ENCODE results near the gene KLHL22. TPM values are rescaled to one million over a fixed set of nuclear protein-coding genes. Genes with fewer than 3 reads are reported as not detected.
"Not testable (repeated sequence)": the region's sequence is repeated elsewhere in the genome, so short reads cannot be mapped to it uniquely, and the experiment has no call there.

Gene KLHL22
- total and polyA plus RNA-seq, 2 of the 8 experiments (the other 6 are each of a cell fraction or from before 2014, with no cell fraction given), result 9.4 to 16.2 TPM

DNA sequence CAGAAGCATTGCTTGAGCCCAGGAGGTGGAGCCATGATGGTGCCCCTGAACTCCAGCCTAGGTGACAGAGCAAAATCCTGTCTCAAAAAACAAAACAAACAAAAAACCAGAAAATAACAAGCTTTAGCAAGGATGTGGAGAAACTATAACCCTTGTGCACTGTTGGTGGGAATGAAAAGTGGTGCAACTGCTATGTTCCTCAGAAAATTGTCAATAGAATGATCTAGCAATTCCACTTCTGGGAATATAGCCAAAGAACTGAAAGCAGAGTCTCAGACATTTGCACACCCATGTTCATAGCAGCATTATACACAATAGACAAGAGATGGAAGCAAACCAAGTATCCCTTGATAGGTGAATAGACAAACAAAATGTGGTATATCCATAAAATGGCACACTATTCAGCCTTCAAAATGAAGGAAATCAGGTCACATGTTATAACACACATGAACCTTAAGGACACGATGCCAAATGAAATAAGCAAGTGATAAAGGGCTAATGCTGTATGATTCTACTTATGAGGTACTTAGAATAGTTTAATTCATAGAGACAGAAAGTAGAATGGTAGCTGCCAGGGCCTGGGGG, 15.9 kb downstream of the KLHL22 start (continued):
- TF ChIP-seq CBX5 (IDR thresholded peaks at IDR 0.05; ENCODE audit: low read depth, low read length) (no peak), SP2 (IDR thresholded peaks at IDR 0.05; ENCODE audit: low read length) (no peak), CTCF (IDR thresholded peaks at IDR 0.05; ENCODE audit: control extremely low read depth in 1 of 3, insufficient read depth in 1 of 3, low read depth in 1 of 3, low read length in 3 of 3) (no peak)

DNA sequence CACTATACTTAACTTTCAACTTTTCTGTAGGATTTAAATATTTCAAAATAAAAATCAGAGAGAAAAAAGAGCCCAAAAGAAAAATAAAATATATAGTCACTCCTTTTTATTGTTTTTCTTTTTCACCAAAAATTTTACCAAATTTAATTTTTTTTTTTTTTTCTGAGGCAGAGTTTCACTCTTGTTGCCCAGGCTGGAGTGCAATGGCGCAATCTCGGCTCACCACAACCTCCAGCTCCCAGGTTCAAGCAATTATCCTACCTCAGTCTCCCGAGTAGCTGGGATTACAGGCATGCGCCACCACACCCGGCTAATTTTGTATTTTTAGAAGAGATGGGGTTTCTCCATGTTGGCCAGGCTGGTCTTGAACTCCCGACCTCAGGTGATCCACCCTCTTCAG, 17.5 kb downstream of the KLHL22 start:
- H2AFZ ChIP-seq (ENCODE audit: low read length); FAIRE-seq; H3K14ac ChIP-seq (ENCODE audit: insufficient read length); H2BK12ac ChIP-seq (ENCODE audit: low read depth, low read length); H4K8ac ChIP-seq (ENCODE audit: extremely low read depth, insufficient read depth, low read length); H3K4me1 ChIP-seq (replicated peaks in 1 of 4; ENCODE audit: control insufficient read depth in 3 of 4, insufficient read depth in 4 of 4, low read length in 3 of 4); H3K27ac ChIP-seq (ENCODE audit: low read depth, low read length); H2BK15ac ChIP-seq (ENCODE audit: low read length); H3K23ac ChIP-seq (ENCODE audit: insufficient read length); H2BK5ac ChIP-seq (ENCODE audit: low read depth, low read length); H3K27me3 ChIP-seq (replicated peaks in 1 of 4; ENCODE audit: control insufficient read depth in 3 of 4, extremely low read depth in 1 of 4, insufficient read depth in 3 of 4, low read length in 3 of 4); H3K9ac ChIP-seq (replicated peaks in 1 of 4; ENCODE audit: extremely low read depth in 1 of 4, low read depth in 3 of 4, low read length in 3 of 4); H3K79me2 ChIP-seq (ENCODE audit: control insufficient read depth in 1 of 2, insufficient read depth in 2 of 2, low read length in 2 of 2); H3K4ac ChIP-seq (replicated peaks; ENCODE audit: insufficient read length, low read depth, low read length); H3K4me2 ChIP-seq (ENCODE audit: insufficient read depth in 1 of 2, low read depth in 2 of 2, low read length in 2 of 2); DNase-seq (ENCODE audit: low read depth in 1 of 2, low spot score in 2 of 2); H3K9me3 ChIP-seq (ENCODE audit: insufficient read depth in 2 of 2, low read depth in 1 of 2, low read length in 1 of 2); H3K79me1 ChIP-seq (ENCODE audit: low read depth, low read length); H4K5ac ChIP-seq (ENCODE audit: insufficient read length, low read depth, low read length); H2AK5ac ChIP-seq (ENCODE audit: low read depth, low read length); POLR2A ChIA-PET (ENCODE audit: partially characterized antibody); H3K18ac ChIP-seq (ENCODE audit: extremely low read depth, low read length); H4K91ac ChIP-seq (replicated peaks; ENCODE audit: insufficient read length, low read length); H4K20me1 ChIP-seq (replicated peaks in 1 of 2; ENCODE audit: control insufficient read depth in 1 of 2, insufficient read depth in 2 of 2, low read length in 2 of 2); H3K56ac ChIP-seq (replicated peaks; ENCODE audit: insufficient read length, low read depth, low read length); H3K4me3 ChIP-seq (ENCODE audit: extremely low read depth in 1 of 4, insufficient read depth in 2 of 4, low read depth in 3 of 4, low read length in 4 of 4); H2BK120ac ChIP-seq (replicated peaks; ENCODE audit: low read depth, low read length); H3K23me2 ChIP-seq (ENCODE audit: low read depth, low read length); H3K36me3 ChIP-seq (ENCODE audit: control insufficient read depth in 2 of 4, insufficient read depth in 4 of 4, low read length in 3 of 4); H2BK20ac ChIP-seq (ENCODE audit: low read length): not testable (repeated sequence)
- WGBS, 2 experiments (ENCODE audit: extremely low coverage in 1 of 2, insufficient coverage in 1 of 2, insufficient read length in 1 of 2, insufficient replicate concordance in 2 of 2, low coverage in 1 of 2, low lambda C conversion rate in 2 of 2, missing lambda C conversion rate in 1 of 2), result 92% methylated on average over 6 of the region's 6 CpGs; no CpG with 5 or more reads in 1 of the 2 experiments
- CTCF ChIA-PET (ENCODE audit: partially characterized antibody), result interaction anchor here (2.6 kb wide), 1 partner anchor 10 kb away, joined by 5 read pairs; no protein-coding TSS in a partner anchor

Data from H1 (cell line).